GM23338 (cell line): ENCODE data around the gene BICRA. TPM values are rescaled to one million over a fixed set of nuclear protein-coding genes. Genes with fewer than 3 reads are reported as not detected.

Source experiments
- ATAC-seq: fragments of 200-7000 bp; cut with Tn5 transposase; 3 replicates; pipeline ENCODE4 v1.9.1; 2020
- DNase-seq: peaks from one replicate; pipeline ENCODE4 v3.0.0-alpha.2; 2015; ENCODE audit warnings: low spot score
- H2AFZ ChIP-seq: fragments of 200-600 bp; sonication (generic); 2 replicates; pipeline ENCODE4 v1.8.0; 2016; ENCODE audit warnings: antibody characterized with exemption, mild to moderate bottlenecking, moderate library complexity
- H3F3A ChIP-seq: fragments of 200-600 bp; sonication (generic); replicated peaks from 2 replicates; pipeline ENCODE4 v1.8.0; 2017; ENCODE audit warnings: antibody characterized with exemption, mixed run types, low read depth
- H3K27ac ChIP-seq: fragments of 200-600 bp; sonication (generic); 2 replicates; pipeline ENCODE4 v1.6.1; 2016; ENCODE audit warnings: low read depth
- H3K27me3 ChIP-seq: fragments of 200-600 bp; sonication (generic); 2 replicates; pipeline ENCODE4 v1.8.0; 2016; ENCODE audit warnings: mild to moderate bottlenecking, mixed run types, moderate library complexity; ENCODE audit not compliant: insufficient read depth
- H3K36me3 ChIP-seq: fragments of 200-600 bp; sonication (generic); 2 replicates; pipeline ENCODE4 v1.8.0; 2016; ENCODE audit warnings: mild to moderate bottlenecking; ENCODE audit not compliant: insufficient read depth
- H3K4me1 ChIP-seq: fragments of 200-600 bp; sonication (generic); 2 replicates; pipeline ENCODE4 v1.8.0; 2016; ENCODE audit warnings: mild to moderate bottlenecking, moderate library complexity; ENCODE audit not compliant: insufficient read depth
- H3K4me2 ChIP-seq: fragments of 200-600 bp; sonication (generic); 2 replicates; pipeline ENCODE4 v1.7.1; 2017; ENCODE audit warnings: mixed run types
- H3K4me3 ChIP-seq: fragments of 200-600 bp; sonication (generic); 2 replicates; pipeline ENCODE4 v1.6.1; 2016; ENCODE audit warnings: mixed run types
- H3K79me2 ChIP-seq: fragments of 200-600 bp; sonication (generic); replicated peaks from 2 replicates; pipeline ENCODE4 v1.8.0; 2017; ENCODE audit warnings: mild to moderate bottlenecking; ENCODE audit not compliant: insufficient read depth
- H3K9me2 ChIP-seq: fragments of 200-600 bp; sonication (generic); 2 replicates; pipeline ENCODE4 v1.8.0; 2017; ENCODE audit not compliant: insufficient read depth
- H4K20me1 ChIP-seq: fragments of 200-600 bp; sonication (generic); replicated peaks from 2 replicates; pipeline ENCODE4 v1.8.0; 2017; ENCODE audit warnings: mild to moderate bottlenecking; ENCODE audit not compliant: insufficient read depth
- H3K27ac Mint-ChIP-seq: 2 replicates; pipeline ENCODE4 v1.8.0; 2020; ENCODE audit warnings: inconsistent platforms, mild to moderate bottlenecking, moderate library complexity, mixed read lengths
- H3K27me3 Mint-ChIP-seq: 3 replicates; pipeline ENCODE4 v1.8.0; 2022; ENCODE audit warnings: low read depth, mild to moderate bottlenecking, moderate library complexity, mixed read lengths, inconsistent platforms; ENCODE audit not compliant: insufficient read depth, poor library complexity
- H3K36me3 Mint-ChIP-seq: 3 replicates; pipeline ENCODE4 v1.8.0; 2021; ENCODE audit warnings: low read depth, mild to moderate bottlenecking, inconsistent platforms, moderate library complexity, mixed read lengths
- H3K4me1 Mint-ChIP-seq: 3 replicates; pipeline ENCODE4 v1.8.0; 2020; ENCODE audit warnings: mild to moderate bottlenecking, inconsistent platforms, mixed read lengths
- H3K4me3 Mint-ChIP-seq: 3 replicates; pipeline ENCODE4 v1.8.0; 2021; ENCODE audit warnings: moderate library complexity, mild to moderate bottlenecking, inconsistent platforms, mixed read lengths
- H3K9me3 Mint-ChIP-seq: 3 replicates; pipeline ENCODE4 v1.8.0; 2020; ENCODE audit warnings: moderate library complexity, mild to moderate bottlenecking, inconsistent platforms, mixed read lengths
- CTCF ChIP-seq, 2 experiments: fragments of 200-600 bp in 1 of 2; sonication (generic) in 1 of 2; conservative IDR thresholded peaks; 2 replicates each; pipeline versions ENCODE4 v1.5.1 to v1.6.1; 2016 to 2017; ENCODE audit warnings: antibody characterized with exemption in 2 of 2, low read depth in 2 of 2, mild to moderate bottlenecking in 2 of 2, moderate library complexity in 1 of 2
- ETS1 ChIP-seq: IDR thresholded peaks from 2 replicates; pipeline ENCODE4 v1.6.1; 2016; ENCODE audit warnings: antibody characterized with exemption
- EZH2phosphoT487 ChIP-seq: fragments of 200-600 bp; sonication (generic); IDR thresholded peaks from one replicate; pipeline ENCODE4 v1.8.1; 2018; ENCODE audit warnings: antibody characterized with exemption; ENCODE audit not compliant: unreplicated experiment
- JUNB ChIP-seq: IDR thresholded peaks from one replicate; pipeline ENCODE4 v1.6.1; 2016; ENCODE audit warnings: antibody characterized with exemption; ENCODE audit not compliant: unreplicated experiment
- NANOG ChIP-seq: IDR thresholded peaks from 2 replicates; pipeline ENCODE4 v1.6.1; 2016; ENCODE audit warnings: antibody characterized with exemption, borderline replicate concordance
- POLR2AphosphoS5 ChIP-seq: IDR thresholded peaks from 2 replicates; pipeline ENCODE4 v1.6.1; 2016; ENCODE audit warnings: antibody characterized with exemption, low read depth
- REST ChIP-seq: IDR thresholded peaks from one replicate; pipeline ENCODE4 v1.6.1; 2018; ENCODE audit warnings: antibody characterized with exemption; ENCODE audit not compliant: unreplicated experiment
- STAT1 ChIP-seq: IDR thresholded peaks from one replicate; pipeline ENCODE4 v1.6.1; 2016; ENCODE audit warnings: antibody characterized with exemption; ENCODE audit not compliant: unreplicated experiment
- ZNF114 ChIP-seq: fragments of 250-450 bp; sonication (Bioruptor Pico); IDR thresholded peaks from 2 replicates; pipeline ENCODE4 v1.5.0; 2020; ENCODE audit warnings: mild to moderate bottlenecking, moderate library complexity
- ZNF331 ChIP-seq: fragments of 250-450 bp; sonication (Bioruptor Pico); IDR thresholded peaks from 2 replicates; pipeline ENCODE4 v1.5.0; 2020; ENCODE audit warnings: low read depth, mild to moderate bottlenecking, moderate library complexity
- ZNF462 ChIP-seq: fragments of 250-450 bp; sonication (Bioruptor Pico); IDR thresholded peaks from 2 replicates; pipeline ENCODE4 v1.5.0; 2020; ENCODE audit warnings: mild to moderate bottlenecking, moderate library complexity
- polyA plus RNA-seq: library from polyadenylated mRNA; unstranded; fragments of >200 nt; fragmentation: Nextera tagmentation; extraction: Ambion mirVana; gene quantifications from 2 replicates; pipeline ENCODE4 v1.2.1, GENCODE V29; 2016
- total RNA-seq: library from RNA; depleted of rRNA; stranded (reverse); fragments of >200 nt; shearing (Covaris generic); gene quantifications from 2 replicates; pipeline ENCODE4 v1.2.3, GENCODE V29; 2014

Gene BICRA
- total and polyA plus RNA-seq, 2 experiments from 2014 or later, result 7.0 to 37.7 TPM

GRCh38 chr19:47610902-47611301 is 2.0 kb downstream of the BICRA start:
- Histone ChIP-seq H3K36me3 (no peaks in the 10 kb centered on the region; the same call in 1 of the 2 replicates), H3K27me3 (no peaks in the 10 kb centered on the region), H2AFZ (no peak overlapping the region), H3F3A (peaks cover 25% of the 10 kb centered on the region), H3K9me2 (peaks cover 2% of the 10 kb centered on the region; the same call in 1 of the 2 replicates), H3K4me3 (peak overlapping the region; percentile 99), H3K79me2 (peaks cover 77% of the 10 kb centered on the region), H4K20me1 (peaks cover 7% of the 10 kb centered on the region), H3K27ac (peak overlapping the region; percentile 96), H3K4me1 (peaks cover 45% of the 10 kb centered on the region), H3K4me2 (peak overlapping the region; percentile 90)
- TF ChIP-seq ZNF114 (CRISPR knock-in tag) (no peak), NANOG (no peak), CTCF (conservative IDR thresholded peaks at IDR 0.05; ENCODE audit: low read depth in 2 of 2) (no peak), JUNB (no peak), EZH2phosphoT487 (no peak), REST (no peak), STAT1 (no peak), POLR2AphosphoS5 (no peak), ZNF331 (CRISPR knock-in tag) (no peak), ETS1 (no peak), ZNF462 (no peak)
- Mint-ChIP-seq H3K27ac (peak overlapping the region; percentile 79), H3K9me3 (no peaks in the 10 kb centered on the region; the same call in 2 of the 3 replicates), H3K4me1 (peaks cover 46% of the 10 kb centered on the region), H3K27me3 (peaks cover 13% of the 10 kb centered on the region), H3K36me3 (peaks cover 22% of the 10 kb centered on the region), H3K4me3 (peak overlapping the region; percentile 64)
- ATAC-seq (no peak), DNase-seq (no peak)
